H9 (cell line): Measurements from ENCODE around the gene TMEM63A. TPM values are rescaled to one million over a fixed set of nuclear protein-coding genes. Genes with fewer than 3 reads are reported as not detected.

Experiments
- DNase-seq: peaks from one replicate; pipeline ENCODE4 v3.0.0-alpha.2; 2017
- H2AFZ ChIP-seq: one replicate; pipeline ENCODE4 v1.6.1; 2013; ENCODE audit warnings: mild to moderate bottlenecking, low read length, control low read depth, moderate library complexity
- H2AK5ac ChIP-seq: 2 replicates; pipeline ENCODE4 v1.6.1; 2013; ENCODE audit warnings: low read length, control low read depth, mixed read lengths; ENCODE audit not compliant: insufficient read length
- H2BK120ac ChIP-seq: one replicate; pipeline ENCODE4 v1.6.1; 2013; ENCODE audit warnings: low read depth, mild to moderate bottlenecking, low read length, control low read depth, inconsistent platforms; ENCODE audit not compliant: poor library complexity, severe bottlenecking
- H2BK12ac ChIP-seq: 2 replicates; pipeline ENCODE4 v1.6.1; 2013; ENCODE audit warnings: low read length, control low read depth, mixed read lengths, low read depth; ENCODE audit not compliant: insufficient read length
- H2BK15ac ChIP-seq: 2 replicates; pipeline ENCODE4 v1.6.1; 2013; ENCODE audit warnings: low read depth, low read length, control low read depth
- H2BK20ac ChIP-seq: one replicate; pipeline ENCODE4 v1.6.1; 2013; ENCODE audit warnings: low read depth, mild to moderate bottlenecking, low read length, control low read depth, inconsistent platforms; ENCODE audit not compliant: poor library complexity, severe bottlenecking
- H2BK5ac ChIP-seq: 2 replicates; pipeline ENCODE4 v1.6.1; 2013; ENCODE audit warnings: low read length, control low read depth, mixed read lengths; ENCODE audit not compliant: insufficient read length
- H3K14ac ChIP-seq: 2 replicates; pipeline ENCODE4 v1.6.1; 2013; ENCODE audit warnings: low read length, control low read depth; ENCODE audit not compliant: insufficient read depth
- H3K18ac ChIP-seq: 2 replicates; pipeline ENCODE4 v1.6.1; 2013; ENCODE audit warnings: low read depth, mild to moderate bottlenecking, mixed read lengths, low read length, control low read depth; ENCODE audit not compliant: insufficient read length
- H3K23ac ChIP-seq: 2 replicates; pipeline ENCODE4 v1.6.1; 2013; ENCODE audit warnings: low read length, control low read depth, mixed read lengths, low read depth; ENCODE audit not compliant: insufficient read length
- H3K23me2 ChIP-seq: 2 replicates; pipeline ENCODE4 v1.6.1; 2013; ENCODE audit warnings: low read depth, mild to moderate bottlenecking, mixed read lengths, low read length, control low read depth; ENCODE audit not compliant: insufficient read length, poor library complexity, severe bottlenecking
- H3K27ac ChIP-seq: 2 replicates; pipeline ENCODE4 v1.5.1; 2013; ENCODE audit warnings: low read length, control low read depth, mixed read lengths, low read depth; ENCODE audit not compliant: insufficient read length
- H3K27me3 ChIP-seq: 2 replicates; pipeline ENCODE4 v1.6.1; 2013; ENCODE audit warnings: low read length, control low read depth, inconsistent platforms; ENCODE audit not compliant: insufficient read depth
- H3K4ac ChIP-seq: 2 replicates; pipeline ENCODE4 v1.6.1; 2013; ENCODE audit warnings: low read depth, mild to moderate bottlenecking, control low read depth, inconsistent platforms, low read length, moderate library complexity
- H3K4me1 ChIP-seq: 2 replicates; pipeline ENCODE4 v1.6.1; 2013; ENCODE audit warnings: low read length, control low read depth, inconsistent platforms; ENCODE audit not compliant: insufficient read depth
- H3K4me2 ChIP-seq: 2 replicates; pipeline ENCODE4 v1.6.1; 2013; ENCODE audit warnings: low read length, control low read depth, mixed read lengths; ENCODE audit not compliant: insufficient read length, insufficient read depth
- H3K56ac ChIP-seq: 2 replicates; pipeline ENCODE4 v1.6.1; 2013; ENCODE audit warnings: low read depth, mild to moderate bottlenecking, mixed read lengths, low read length, control low read depth; ENCODE audit not compliant: insufficient read length
- H3K79me1 ChIP-seq: 2 replicates; pipeline ENCODE4 v1.6.1; 2013; ENCODE audit warnings: low read depth, mild to moderate bottlenecking, moderate library complexity, low read length, control low read depth, inconsistent platforms; ENCODE audit not compliant: insufficient read depth, poor library complexity, severe bottlenecking
- H3K79me2 ChIP-seq: 2 replicates; pipeline ENCODE4 v1.6.1; 2013; ENCODE audit warnings: low read length, control low read depth, inconsistent platforms; ENCODE audit not compliant: insufficient read depth
- H3K9ac ChIP-seq: 2 replicates; pipeline ENCODE4 v1.6.1; 2013; ENCODE audit warnings: low read length, control low read depth, mixed read lengths; ENCODE audit not compliant: insufficient read length; ENCODE audit errors: extremely low read depth
- H3K9me3 ChIP-seq: one replicate; pipeline ENCODE4 v1.6.1; 2013; ENCODE audit warnings: low read depth, low read length, inconsistent platforms; ENCODE audit not compliant: control insufficient read depth
- H3T11ph ChIP-seq: one replicate; pipeline ENCODE4 v1.6.1; 2013; ENCODE audit warnings: mild to moderate bottlenecking, low read length, control low read depth, inconsistent platforms
- H4K20me1 ChIP-seq: one replicate; pipeline ENCODE4 v1.6.1; 2013; ENCODE audit not compliant: control insufficient read depth, insufficient read length, insufficient read depth
- H4K5ac ChIP-seq: 2 replicates; pipeline ENCODE4 v1.6.1; 2013; ENCODE audit warnings: low read depth, mild to moderate bottlenecking, mixed read lengths, low read length, control low read depth; ENCODE audit not compliant: insufficient read length
- H4K8ac ChIP-seq: replicated peaks from 2 replicates; pipeline ENCODE4 v1.6.1; 2013; ENCODE audit warnings: low read length, control low read depth, mixed read lengths, low read depth; ENCODE audit not compliant: insufficient read length
- H4K91ac ChIP-seq: 2 replicates; pipeline ENCODE4 v1.6.1; 2013; ENCODE audit warnings: low read depth, mild to moderate bottlenecking, moderate library complexity, mixed read lengths, low read length, control low read depth; ENCODE audit not compliant: insufficient read length
- H3K27ac Mint-ChIP-seq, 3 experiments: 2 replicates in 2 of 3; 3 replicates in 1 of 3; pipeline ENCODE4 v1.8.0; 2020 to 2021; ENCODE audit warnings: mixed read lengths in 3 of 3, mild to moderate bottlenecking in 1 of 3, moderate library complexity in 1 of 3
- H3K27me3 Mint-ChIP-seq: 2 replicates; pipeline ENCODE4 v1.8.0; 2021; ENCODE audit warnings: low read depth, mild to moderate bottlenecking, moderate library complexity, mixed read lengths
- H3K36me3 Mint-ChIP-seq, 3 experiments: 2 replicates in 2 of 3; 3 replicates in 1 of 3; pipeline ENCODE4 v1.8.0; 2020 to 2021; ENCODE audit warnings: low read depth in 3 of 3, mixed read lengths in 3 of 3; ENCODE audit not compliant: insufficient read depth in 1 of 3
- H3K4me1 Mint-ChIP-seq, 2 experiments: 2 replicates each; pipeline ENCODE4 v1.8.0; 2020; ENCODE audit warnings: mixed read lengths in 2 of 2
- H3K4me3 Mint-ChIP-seq, 2 experiments: 2 replicates in 1 of 2; 3 replicates in 1 of 2; pipeline ENCODE4 v1.8.0; 2020 to 2021; ENCODE audit warnings: mild to moderate bottlenecking in 2 of 2, mixed read lengths in 2 of 2, moderate library complexity in 1 of 2
- H3K9me3 Mint-ChIP-seq, 2 experiments: 2 replicates in 1 of 2; 3 replicates in 1 of 2; pipeline ENCODE4 v1.8.0; 2020; ENCODE audit warnings: mild to moderate bottlenecking in 2 of 2, mixed read lengths in 2 of 2, moderate library complexity in 1 of 2
- CTCF ChIP-seq: fragments of 200-600 bp; sonication (generic); conservative IDR thresholded peaks from 3 replicates; pipeline ENCODE4 v1.8.0; 2021; ENCODE audit warnings: antibody characterized with exemption, mild to moderate bottlenecking
- WGBS: extraction: QIAGEN DNeasy Blood & Tissue Kit; methylation state at CpG from one replicate; pipeline ENCODE4 v1.1.7; 2013; ENCODE audit warnings: missing lambda C conversion rate, low lambda C conversion rate, mixed read lengths; ENCODE audit not compliant: insufficient read length; ENCODE audit errors: extremely low coverage; 5-methylcytosine and 5-hydroxymethylcytosine counted together
- total RNA-seq: library from RNA; stranded (reverse); gene quantifications from 2 replicates; pipeline ENCODE4 v1.2.1, GENCODE V29; 2021

Gene TMEM63A
- total RNA-seq, 1 experiment from 2014 or later: 75.7 TPM

GRCh38 chr1:225855503-225856300 is 26.5 kb downstream of the TMEM63A start:
- Mint-ChIP-seq H3K4me3 (no peak overlapping the region), H3K27ac (no peak overlapping the region; a peak in 1 of 7 replicates), H3K4me1 (no peaks in the 10 kb centered on the region; a peak in 1 of 4 replicates), H3K9me3 (peaks cover 5 to 9% of the 10 kb centered on the region in 2 experiments), H3K36me3 (peaks cover 56 to 94% (median 62%) of the 10 kb centered on the region in 3 experiments), H3K27me3 (no peaks in the 10 kb centered on the region)
- no peak overlapping the region for H2BK20ac ChIP-seq
- no peaks in the 10 kb centered on the region; the same call in 1 of the 2 replicates for H3K27me3 ChIP-seq
- no peak overlapping the region for H4K5ac ChIP-seq
- H2BK15ac ChIP-seq: no peak overlapping the region
- no peak overlapping the region for H3K14ac ChIP-seq
- H3K9ac ChIP-seq: no peak overlapping the region
- H3K27ac ChIP-seq: no peak overlapping the region
- peaks cover 4% of the 10 kb centered on the region for H3K9me3 ChIP-seq
- H4K8ac ChIP-seq: no peak overlapping the region
- H3T11ph ChIP-seq: no peak overlapping the region
- no peaks in the 10 kb centered on the region for H3K79me1 ChIP-seq
- H4K20me1 ChIP-seq: peaks cover 2% of the 10 kb centered on the region
- no peak overlapping the region for H2BK120ac ChIP-seq
- DNase-seq: no peak
- no peak overlapping the region for H3K4me2 ChIP-seq
- H2AFZ ChIP-seq: no peak overlapping the region
- no peak overlapping the region for H3K18ac ChIP-seq
- H2BK5ac ChIP-seq: no peak overlapping the region
- no peak overlapping the region for H2AK5ac ChIP-seq
- no peaks in the 10 kb centered on the region for H3K23me2 ChIP-seq
- no peak overlapping the region for H2BK12ac ChIP-seq
- no peak; the same call in 2 of the 3 replicates for TF ChIP-seq CTCF
- H3K4ac ChIP-seq: no peak overlapping the region
- no peaks in the 10 kb centered on the region for H3K79me2 ChIP-seq
- no peak overlapping the region for H4K91ac ChIP-seq
- no peak overlapping the region for H3K56ac ChIP-seq
- WGBS: no CpG with 5 or more reads among the region's 10 CpGs
- no peaks in the 10 kb centered on the region for H3K4me1 ChIP-seq
- H3K23ac ChIP-seq: no peak overlapping the region
